Endothelial cell (in vitro differentiated cells): Measurements from ENCODE around the gene PRKG1. TPM values are rescaled to one million over a fixed set of nuclear protein-coding genes. Genes with fewer than 3 reads are reported as not detected.
A peak's percentile ranks its signal among the peaks of the same experiment; 100 is the strongest.
"Not testable (repeated sequence)": the region's sequence is repeated elsewhere in the genome, so short reads cannot be mapped to it uniquely, and the experiment has no call there.

Experiments
- DNase-seq: peaks from one replicate; pipeline ENCODE4 v3.0.0; 2021; ENCODE audit warnings: low spot score
- H3K27ac Mint-ChIP-seq: one replicate; pipeline ENCODE4 v1.8.0; 2021; ENCODE audit warnings: mixed read lengths, inconsistent platforms; ENCODE audit not compliant: unreplicated experiment
- H3K27me3 Mint-ChIP-seq: one replicate; pipeline ENCODE4 v1.8.0; 2021; ENCODE audit warnings: mild to moderate bottlenecking, moderate library complexity, mixed read lengths, inconsistent platforms; ENCODE audit not compliant: unreplicated experiment
- H3K36me3 Mint-ChIP-seq: one replicate; pipeline ENCODE4 v1.8.0; 2021; ENCODE audit warnings: mild to moderate bottlenecking, low read depth, mixed read lengths, inconsistent platforms; ENCODE audit not compliant: unreplicated experiment
- H3K4me1 Mint-ChIP-seq: one replicate; pipeline ENCODE4 v1.8.0; 2021; ENCODE audit warnings: mild to moderate bottlenecking, mixed read lengths, inconsistent platforms; ENCODE audit not compliant: unreplicated experiment
- H3K4me3 Mint-ChIP-seq: one replicate; pipeline ENCODE4 v1.8.0; 2021; ENCODE audit warnings: mild to moderate bottlenecking, mixed read lengths, inconsistent platforms; ENCODE audit not compliant: unreplicated experiment
- H3K9me3 Mint-ChIP-seq: one replicate; pipeline ENCODE4 v1.8.0; 2021; ENCODE audit warnings: mixed read lengths, inconsistent platforms; ENCODE audit not compliant: unreplicated experiment
- total RNA-seq: library from RNA; stranded (reverse); fragmentation: NEBNext Ultra II Directional; extraction: Animal tissue kit (Norgen Biotek cat#: 25700); gene quantifications from one replicate; pipeline ENCODE4 v1.2.1, GENCODE V29; 2021; ENCODE audit not compliant: unreplicated experiment
- TF ChIP-seq, protein P1 (sequence below): fragments of 200-600 bp; sonication (generic); IDR thresholded peaks from one replicate; pipeline ENCODE4 v1.5.0; 2021; ENCODE audit warnings: antibody characterized with exemption; ENCODE audit not compliant: unreplicated experiment

The PRKG1 gene
- total RNA-seq, 1 donor from 2014 or later, result 10.7 TPM

DNA sequence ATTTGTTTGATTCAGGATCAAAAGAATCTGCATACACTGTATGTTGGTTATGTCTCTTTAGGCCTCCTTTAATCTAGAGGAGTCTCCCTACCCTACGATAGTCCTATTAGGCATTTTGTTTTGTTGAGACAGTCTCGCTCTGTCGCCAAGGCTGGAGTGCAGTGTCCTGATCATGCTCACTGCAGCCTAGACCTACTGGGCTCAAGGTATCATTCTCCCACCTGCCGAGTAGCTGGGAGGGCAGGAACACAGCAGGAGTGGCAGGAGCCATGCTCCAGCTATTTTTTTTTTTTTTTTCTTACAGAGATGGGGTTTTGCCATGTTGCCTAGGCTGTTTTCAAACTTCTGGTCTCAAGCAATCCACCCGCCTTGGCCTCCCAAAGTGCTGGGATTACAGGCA lies 1116.8 kb downstream of the PRKG1 start:
- H3K4me1 Mint-ChIP-seq, result peaks cover 8% of the 10 kb centered on the region
- H3K36me3 Mint-ChIP-seq, result no peaks in the 10 kb centered on the region
- H3K4me3 Mint-ChIP-seq, result no peak overlapping the region
- TF ChIP-seq, protein P1, sequence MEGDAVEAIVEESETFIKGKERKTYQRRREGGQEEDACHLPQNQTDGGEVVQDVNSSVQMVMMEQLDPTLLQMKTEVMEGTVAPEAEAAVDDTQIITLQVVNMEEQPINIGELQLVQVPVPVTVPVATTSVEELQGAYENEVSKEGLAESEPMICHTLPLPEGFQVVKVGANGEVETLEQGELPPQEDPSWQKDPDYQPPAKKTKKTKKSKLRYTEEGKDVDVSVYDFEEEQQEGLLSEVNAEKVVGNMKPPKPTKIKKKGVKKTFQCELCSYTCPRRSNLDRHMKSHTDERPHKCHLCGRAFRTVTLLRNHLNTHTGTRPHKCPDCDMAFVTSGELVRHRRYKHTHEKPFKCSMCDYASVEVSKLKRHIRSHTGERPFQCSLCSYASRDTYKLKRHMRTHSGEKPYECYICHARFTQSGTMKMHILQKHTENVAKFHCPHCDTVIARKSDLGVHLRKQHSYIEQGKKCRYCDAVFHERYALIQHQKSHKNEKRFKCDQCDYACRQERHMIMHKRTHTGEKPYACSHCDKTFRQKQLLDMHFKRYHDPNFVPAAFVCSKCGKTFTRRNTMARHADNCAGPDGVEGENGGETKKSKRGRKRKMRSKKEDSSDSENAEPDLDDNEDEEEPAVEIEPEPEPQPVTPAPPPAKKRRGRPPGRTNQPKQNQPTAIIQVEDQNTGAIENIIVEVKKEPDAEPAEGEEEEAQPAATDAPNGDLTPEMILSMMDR, result no peak
- no peak for DNase-seq
- H3K9me3 Mint-ChIP-seq, result no peaks in the 10 kb centered on the region
- no peak overlapping the region for H3K27ac Mint-ChIP-seq
- H3K27me3 Mint-ChIP-seq, result peaks cover 2% of the 10 kb centered on the region

DNA sequence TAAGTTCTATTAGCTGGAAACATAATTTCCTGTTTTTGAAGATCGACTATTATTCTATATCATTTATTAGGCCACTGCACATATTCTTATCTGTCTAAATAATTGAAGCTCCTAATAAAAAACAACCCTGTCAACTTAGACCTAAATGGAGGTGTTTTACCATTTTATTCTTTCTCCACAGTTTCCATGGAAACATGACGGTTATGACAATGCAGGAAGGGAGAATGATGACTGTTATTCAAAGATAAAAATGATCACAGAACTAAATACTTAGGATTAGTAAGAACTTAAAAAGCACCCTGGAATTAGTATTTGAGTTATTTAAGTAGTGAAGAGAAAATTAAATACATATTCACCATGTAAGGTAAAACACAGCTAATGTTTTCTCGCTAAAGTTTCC lies 1119.9 kb downstream of the PRKG1 start:
- TF ChIP-seq, protein P1, result no peak

DNA sequence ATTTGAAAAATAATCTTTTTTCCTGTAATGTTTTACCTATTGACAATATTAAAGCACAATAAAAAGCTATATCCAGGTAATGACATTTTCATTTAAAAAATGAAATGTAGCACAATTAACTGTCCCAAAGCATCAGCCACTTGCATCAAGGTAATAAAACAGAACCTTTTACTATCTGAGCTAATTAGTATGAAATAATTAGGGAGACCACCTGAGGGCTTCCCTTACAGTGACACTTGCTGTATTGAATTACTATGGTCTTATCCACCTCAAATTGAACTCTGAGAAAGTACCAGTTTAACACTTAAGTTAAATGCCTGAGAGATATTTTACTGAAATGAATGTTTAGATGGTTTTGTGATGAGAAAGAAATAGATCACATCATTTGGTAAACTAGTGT lies 1120.4 kb downstream of the PRKG1 start:
- TF ChIP-seq, protein P1, result no peak
- no peak overlapping the region for H3K4me3 Mint-ChIP-seq

More for the DNA sequence above, 1119.9 kb downstream of the PRKG1 start:
- no peaks in the 10 kb centered on the region for H3K27me3 Mint-ChIP-seq
- no peaks in the 10 kb centered on the region for H3K36me3 Mint-ChIP-seq
- no peak for DNase-seq
- H3K4me1 Mint-ChIP-seq, result peaks cover 3% of the 10 kb centered on the region
- H3K4me3 Mint-ChIP-seq, result no peak overlapping the region
- peak overlapping the region; percentile 86 for H3K27ac Mint-ChIP-seq
- H3K9me3 Mint-ChIP-seq, result no peaks in the 10 kb centered on the region

DNA sequence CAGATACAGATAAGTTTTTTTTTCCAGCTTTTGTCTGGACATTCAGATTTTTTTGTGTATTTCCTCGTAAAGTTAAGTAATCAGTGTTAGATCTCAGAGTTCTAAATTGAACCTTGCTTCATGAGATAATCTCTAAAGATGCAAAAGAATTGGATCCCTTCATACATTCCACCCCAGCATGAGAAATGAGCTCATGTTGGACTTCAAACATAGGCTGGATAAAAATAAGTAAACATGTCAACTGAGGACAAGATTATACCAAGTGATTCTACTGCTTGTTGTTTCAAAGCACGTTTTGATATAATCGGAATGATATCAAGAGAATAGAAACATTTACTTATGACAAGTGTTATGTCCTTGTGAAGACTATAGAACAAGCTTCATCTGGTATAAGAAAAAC lies 1122.8 kb downstream of the PRKG1 start:
- Mint-ChIP-seq H3K27me3 (peaks cover 4% of the 10 kb centered on the region), H3K4me3 (no peak overlapping the region), H3K27ac (no peak overlapping the region), H3K36me3 (no peaks in the 10 kb centered on the region), H3K9me3 (no peaks in the 10 kb centered on the region), H3K4me1 (peaks cover 3% of the 10 kb centered on the region)
- DNase-seq, result no peak
- TF ChIP-seq, protein P1, result no peak

More for the DNA sequence above, 1120.4 kb downstream of the PRKG1 start:
- no peaks in the 10 kb centered on the region for H3K27me3 Mint-ChIP-seq
- H3K36me3 Mint-ChIP-seq, result no peaks in the 10 kb centered on the region
- DNase-seq, result no peak
- peak overlapping the region; percentile 74 for H3K27ac Mint-ChIP-seq
- no peaks in the 10 kb centered on the region for H3K9me3 Mint-ChIP-seq
- peaks cover 3% of the 10 kb centered on the region for H3K4me1 Mint-ChIP-seq

DNA sequence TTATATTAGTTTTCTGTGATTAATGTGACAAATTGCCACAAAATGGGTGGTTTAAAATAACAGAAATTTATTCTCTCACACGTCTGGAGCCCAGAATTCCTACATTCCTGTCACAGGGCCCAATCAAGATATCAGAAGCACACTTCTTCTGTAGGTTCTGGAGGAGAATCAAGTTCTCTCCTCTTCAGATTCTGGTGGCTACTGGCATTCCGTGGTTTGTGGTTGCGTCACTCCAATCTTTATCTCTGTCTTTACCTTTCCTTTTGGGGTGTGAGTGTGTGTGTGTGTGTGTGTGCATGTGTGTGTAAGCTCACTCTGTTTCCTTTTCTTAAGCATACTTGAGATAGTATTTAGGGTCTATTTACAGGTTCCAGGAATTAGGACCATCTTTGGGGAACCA lies 1124.3 kb downstream of the PRKG1 start:
- Mint-ChIP-seq H3K27ac (no peak overlapping the region), H3K36me3 (no peaks in the 10 kb centered on the region), H3K27me3 (peaks cover 4% of the 10 kb centered on the region), H3K9me3 (no peaks in the 10 kb centered on the region), H3K4me3 (no peak overlapping the region), H3K4me1 (peaks cover 3% of the 10 kb centered on the region)
- no peak for DNase-seq
- TF ChIP-seq, protein P1, result no peak

DNA sequence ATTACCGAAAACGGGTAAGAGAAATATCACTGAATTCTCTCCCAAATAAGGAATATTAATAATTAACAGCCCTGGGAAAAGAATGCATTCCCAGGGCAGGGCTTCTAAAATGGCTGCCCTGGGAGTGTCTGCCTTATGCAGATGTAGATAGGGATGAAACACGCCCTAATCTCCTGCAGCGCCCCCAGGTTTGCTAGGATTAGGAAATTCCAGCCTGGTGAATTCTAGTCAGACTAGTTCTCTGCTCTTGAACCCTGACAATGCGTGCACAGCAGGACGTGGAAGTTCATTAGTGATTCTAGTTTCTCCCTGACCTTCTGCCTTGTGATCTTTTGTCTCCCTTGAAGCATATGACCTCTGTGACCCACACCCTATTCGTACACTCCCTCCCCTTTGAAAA lies 1130.6 kb downstream of the PRKG1 start:
- H3K27ac Mint-ChIP-seq, H3K4me3 Mint-ChIP-seq, DNase-seq, H3K4me1 Mint-ChIP-seq, H3K9me3 Mint-ChIP-seq, H3K27me3 Mint-ChIP-seq, H3K36me3 Mint-ChIP-seq: not testable (repeated sequence)
